Measurements from ENCODE around the gene PLEKHA5.

The PLEKHA5 gene

DNA sequence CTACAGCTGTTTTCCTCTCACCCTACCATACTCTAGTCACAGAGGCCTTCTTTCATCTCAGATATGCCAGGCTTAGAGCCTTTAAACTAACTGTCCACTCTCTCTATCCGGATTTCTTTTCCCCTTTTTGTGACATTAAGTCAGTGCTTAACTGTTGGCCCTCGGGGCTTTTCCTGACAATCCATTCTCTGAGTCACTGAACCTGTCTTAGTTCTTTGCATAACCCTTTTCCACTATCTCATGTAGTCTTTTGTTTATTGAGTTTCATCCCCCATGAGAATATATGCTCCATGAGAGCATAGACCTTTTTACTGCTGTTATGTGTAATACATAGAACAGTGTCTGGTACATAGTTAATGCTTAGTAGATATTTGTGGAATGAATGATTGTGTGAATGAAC lies 68.7 kb downstream of the PLEKHA5 start:
- peak in 1 of 2 experiments; percentile 54 for DNase-seq (ENCODE audit: low read depth in 1 of 2, low spot score in 1 of 2)
- in situ Hi-C loops (cut with HindIII; ENCODE audit: low pct_unique_long_range_greater_than_20kb, low sequenced_read_pairs): no loop called here
- no peak for TF ChIP-seq JUND (IDR thresholded peaks at IDR 0.05; ENCODE audit: low read depth)

DNA sequence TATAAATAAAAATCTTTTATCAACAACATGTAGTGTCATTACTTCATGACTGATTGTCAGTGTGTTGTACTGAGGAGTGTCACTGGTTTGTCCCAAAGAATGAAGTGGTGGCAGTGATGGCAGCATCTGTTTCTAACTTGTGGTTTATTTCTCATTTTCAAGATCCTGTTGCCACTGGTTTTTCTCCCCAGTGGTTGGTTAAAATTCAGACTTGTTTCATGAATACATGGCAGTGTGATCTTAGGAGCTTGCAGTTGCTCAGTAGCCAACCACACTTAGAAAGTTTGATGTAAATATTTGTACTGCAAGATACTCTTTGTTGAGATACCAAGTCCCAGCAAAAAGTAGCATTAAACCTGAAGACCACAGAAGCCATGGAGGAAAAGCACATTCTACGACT lies 69.8 kb downstream of the PLEKHA5 start:
- in situ Hi-C loops (cut with HindIII; ENCODE audit: low pct_unique_long_range_greater_than_20kb, low sequenced_read_pairs): no loop called here
- no peak for DNase-seq (ENCODE audit: low read depth in 1 of 2, low spot score in 1 of 2)
- no peak for TF ChIP-seq JUND (IDR thresholded peaks at IDR 0.05; ENCODE audit: low read depth)

DNA sequence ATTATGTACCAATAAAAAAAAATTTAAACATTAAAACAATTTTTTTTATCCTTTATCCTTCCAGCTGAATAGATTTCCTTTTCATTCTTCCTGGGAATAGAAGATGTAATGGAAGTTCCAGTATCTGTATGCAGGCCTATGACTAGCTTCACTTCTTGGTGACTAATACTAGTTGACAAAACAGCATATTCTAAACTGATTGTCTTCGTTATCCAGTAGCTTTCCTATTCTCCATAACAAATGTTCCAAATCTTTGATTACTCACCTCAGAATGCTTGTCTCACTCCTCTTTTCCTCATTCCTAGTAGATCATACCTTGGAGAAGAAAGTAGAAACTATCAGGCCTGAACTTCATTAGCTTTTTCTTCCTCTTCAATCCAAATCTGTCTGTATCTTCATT lies 70.7 kb downstream of the PLEKHA5 start:
- in situ Hi-C loops (cut with HindIII; ENCODE audit: low pct_unique_long_range_greater_than_20kb, low sequenced_read_pairs): no loop called here
- no peak for TF ChIP-seq JUND (IDR thresholded peaks at IDR 0.05; ENCODE audit: low read depth)
- no peak for DNase-seq (ENCODE audit: low read depth in 1 of 2, low spot score in 1 of 2)

DNA sequence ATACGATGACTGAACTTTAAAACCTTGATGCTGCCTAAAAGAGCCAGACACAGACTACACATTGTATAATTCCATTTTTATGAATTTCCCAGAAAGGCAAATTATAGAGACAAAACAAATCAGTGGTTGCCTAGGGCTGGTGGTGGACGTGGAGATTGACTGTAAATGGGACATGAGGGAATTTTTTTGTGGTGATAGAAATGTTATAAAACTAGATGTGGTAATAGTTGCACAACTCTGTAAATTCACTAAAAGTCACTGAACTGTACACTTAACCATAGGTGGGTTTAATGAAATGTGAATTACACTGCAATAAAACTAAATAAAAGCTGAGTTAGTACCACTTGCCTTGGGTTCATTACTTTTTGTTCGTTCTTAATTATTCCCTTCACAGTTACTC lies 72.1 kb downstream of the PLEKHA5 start:
- TF ChIP-seq JUND (IDR thresholded peaks at IDR 0.05; ENCODE audit: low read depth): no peak
- DNase-seq (ENCODE audit: low read depth in 1 of 2, low spot score in 1 of 2): no peak
- in situ Hi-C loops (cut with HindIII; ENCODE audit: low pct_unique_long_range_greater_than_20kb, low sequenced_read_pairs): no loop called here

DNA sequence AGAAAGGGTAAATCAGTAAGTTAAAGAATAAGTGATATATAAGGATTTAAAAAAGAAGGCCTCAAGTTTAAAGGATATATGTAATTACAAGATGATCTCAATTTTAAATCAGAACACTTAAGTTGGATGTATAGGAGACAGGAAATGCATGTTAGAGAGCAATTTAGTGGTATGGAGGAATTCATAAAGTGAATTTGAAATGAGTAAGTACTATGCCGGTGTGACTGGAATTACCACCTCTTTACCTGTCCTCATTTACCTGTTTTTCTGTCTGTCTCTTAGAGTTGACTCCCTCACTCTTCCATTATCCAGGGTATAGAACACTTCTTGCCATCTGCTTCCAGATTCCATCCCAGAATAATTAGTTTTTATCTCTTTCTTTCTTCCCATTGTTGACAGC lies 73.5 kb downstream of the PLEKHA5 start:
- in situ Hi-C loops (cut with HindIII; ENCODE audit: low pct_unique_long_range_greater_than_20kb, low sequenced_read_pairs): no loop called here
- TF ChIP-seq JUND (IDR thresholded peaks at IDR 0.05; ENCODE audit: low read depth): no peak
- DNase-seq (ENCODE audit: low read depth in 1 of 2, low spot score in 1 of 2): no peak

DNA sequence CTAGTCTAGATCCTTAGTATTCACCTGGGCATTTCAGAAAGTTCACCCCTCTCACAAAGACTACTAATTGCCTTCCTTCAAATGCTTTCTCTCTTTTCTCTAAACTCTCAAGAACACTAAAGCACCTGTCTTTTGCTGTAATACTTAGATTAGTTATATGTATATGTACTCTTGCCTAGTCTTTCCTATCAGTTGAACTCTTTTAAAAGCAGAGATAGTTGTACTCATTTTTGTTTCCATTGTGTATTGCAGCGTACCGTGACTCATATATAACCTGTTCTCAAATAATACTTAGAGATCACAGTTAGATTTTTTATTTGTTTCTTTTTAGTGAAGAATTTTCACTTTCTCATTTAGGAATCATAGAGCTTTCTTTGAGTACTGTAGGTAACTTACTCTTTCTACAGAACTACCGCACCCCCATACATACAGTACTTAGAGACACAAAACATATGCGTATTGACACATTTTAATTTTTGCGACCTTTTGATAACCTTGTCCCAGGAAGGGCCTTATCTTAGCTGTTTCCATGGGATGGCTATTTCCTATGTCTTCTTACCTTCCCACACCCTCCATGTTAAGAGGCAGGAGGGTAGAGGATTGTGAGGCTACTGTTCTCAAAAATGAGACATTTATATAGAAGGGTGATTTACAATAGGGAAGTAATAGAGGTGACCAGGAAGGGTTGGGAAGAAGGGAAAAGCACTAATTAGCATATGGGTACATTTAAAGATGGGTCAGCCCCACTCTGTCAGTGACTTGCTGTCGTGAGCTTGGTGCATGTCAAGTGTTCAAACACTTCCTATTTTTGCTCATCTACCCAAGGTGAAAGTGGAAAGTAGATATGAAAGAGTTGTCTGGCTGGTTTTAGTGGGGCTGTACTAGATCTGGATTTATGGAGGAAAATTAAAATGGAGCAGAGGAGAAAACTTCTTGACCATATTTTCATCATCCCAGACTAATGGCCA lies 74.3 kb downstream of the PLEKHA5 start:
- TF ChIP-seq JUND (IDR thresholded peaks at IDR 0.05; ENCODE audit: low read depth): no peak
- DNase-seq (ENCODE audit: low read depth in 1 of 2, low spot score in 1 of 2): no peak
- in situ Hi-C loops (cut with HindIII; ENCODE audit: low pct_unique_long_range_greater_than_20kb, low sequenced_read_pairs): no loop called here

DNA sequence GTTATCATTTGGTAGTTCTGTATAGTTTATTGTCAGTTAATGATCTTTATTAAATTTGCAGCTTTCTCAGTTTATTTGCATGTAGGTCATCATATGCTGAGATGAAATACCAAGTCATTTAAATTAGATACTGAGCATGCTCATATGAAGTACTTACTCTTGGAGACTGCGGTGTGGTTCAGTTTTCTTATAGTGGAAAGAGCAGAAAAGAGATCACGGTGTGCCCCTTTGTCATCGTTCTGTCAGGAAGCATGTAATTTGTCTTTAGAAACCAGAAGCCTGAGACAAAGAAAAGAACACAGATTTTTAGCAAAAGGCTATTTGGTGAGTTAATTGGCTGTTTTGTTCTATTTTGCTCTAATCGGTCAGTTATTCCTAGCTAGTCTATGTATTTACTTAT lies 75.6 kb downstream of the PLEKHA5 start:
- TF ChIP-seq JUND (IDR thresholded peaks at IDR 0.05; ENCODE audit: low read depth): no peak
- in situ Hi-C loops (cut with HindIII; ENCODE audit: low pct_unique_long_range_greater_than_20kb, low sequenced_read_pairs): no loop called here
- no peak for DNase-seq (ENCODE audit: low read depth in 1 of 2, low spot score in 1 of 2)

DNA sequence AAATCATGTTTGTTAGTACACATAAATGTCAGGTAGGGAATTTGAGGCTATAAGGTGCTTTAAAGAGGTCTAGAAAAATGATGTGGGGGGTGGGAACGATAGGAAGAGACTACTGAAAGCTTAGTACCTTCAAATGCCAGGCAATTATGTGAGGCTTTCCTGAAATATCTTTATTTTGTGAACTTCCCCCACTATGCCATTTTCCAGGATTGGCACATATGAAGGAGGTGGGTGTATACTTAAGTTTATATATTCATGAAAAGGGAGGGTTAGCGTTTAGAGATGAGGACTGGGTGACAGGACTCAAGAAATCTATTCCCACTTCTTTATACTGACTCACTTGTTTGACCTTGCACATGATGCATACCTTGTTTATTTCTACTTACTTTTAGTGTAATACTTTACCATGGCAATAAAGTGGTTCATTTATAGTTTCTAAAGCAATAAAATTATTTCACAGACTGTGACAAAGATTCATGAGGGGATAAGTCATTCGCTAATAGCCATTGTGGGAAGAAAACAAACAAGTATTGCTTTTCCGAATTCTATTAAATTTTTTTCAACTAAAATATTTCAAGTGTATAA lies 77.1 kb downstream of the PLEKHA5 start:
- in situ Hi-C loops (cut with HindIII; ENCODE audit: low pct_unique_long_range_greater_than_20kb, low sequenced_read_pairs): no loop called here
- no peak for DNase-seq (ENCODE audit: low read depth in 1 of 2, low spot score in 1 of 2)
- TF ChIP-seq JUND (IDR thresholded peaks at IDR 0.05; ENCODE audit: low read depth): no peak

DNA sequence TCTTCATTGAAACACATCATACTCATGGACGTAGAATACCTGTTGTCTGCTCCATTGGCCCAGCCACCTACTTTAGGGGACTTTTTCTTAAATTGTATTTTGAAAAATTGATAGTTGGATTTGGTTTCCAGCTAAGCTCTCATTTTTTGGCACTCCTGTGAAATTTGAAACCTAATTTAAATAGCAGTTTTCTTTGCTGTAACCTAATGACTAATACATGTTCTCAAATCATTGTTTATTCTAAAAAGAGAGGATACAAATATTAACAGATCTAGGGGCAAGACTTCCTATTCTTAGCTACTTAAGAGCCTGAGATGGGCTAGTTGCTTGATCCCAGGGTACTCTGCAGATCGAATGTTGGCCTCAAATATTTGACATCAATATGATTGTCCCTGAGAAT lies 78.9 kb downstream of the PLEKHA5 start:
- no peak for DNase-seq (ENCODE audit: low read depth in 1 of 2, low spot score in 1 of 2)
- no peak for TF ChIP-seq JUND (IDR thresholded peaks at IDR 0.05; ENCODE audit: low read depth)
- in situ Hi-C loops (cut with HindIII; ENCODE audit: low pct_unique_long_range_greater_than_20kb, low sequenced_read_pairs): no loop called here

DNA sequence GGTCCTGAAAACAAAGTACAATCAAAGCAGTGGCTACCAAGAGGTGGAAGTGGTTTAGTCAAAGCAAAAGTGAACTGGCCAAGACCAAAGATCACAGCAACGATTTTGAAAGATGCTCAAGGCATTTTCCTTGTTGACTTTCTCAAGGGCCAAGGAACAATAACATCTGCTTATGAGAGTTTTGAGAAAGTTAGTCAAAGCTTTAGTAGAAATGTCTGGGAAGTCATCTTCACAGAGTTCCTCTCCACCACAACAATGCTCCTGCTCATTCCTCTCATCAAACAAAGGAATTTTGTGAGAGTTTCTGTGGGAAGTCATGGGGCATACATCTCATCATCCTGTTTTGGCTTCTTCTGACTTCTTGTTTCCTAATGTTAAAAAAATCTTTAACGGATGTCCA lies 80.1 kb downstream of the PLEKHA5 start:
- in situ Hi-C loops (cut with HindIII; ENCODE audit: low pct_unique_long_range_greater_than_20kb, low sequenced_read_pairs): no loop called here

DNA sequence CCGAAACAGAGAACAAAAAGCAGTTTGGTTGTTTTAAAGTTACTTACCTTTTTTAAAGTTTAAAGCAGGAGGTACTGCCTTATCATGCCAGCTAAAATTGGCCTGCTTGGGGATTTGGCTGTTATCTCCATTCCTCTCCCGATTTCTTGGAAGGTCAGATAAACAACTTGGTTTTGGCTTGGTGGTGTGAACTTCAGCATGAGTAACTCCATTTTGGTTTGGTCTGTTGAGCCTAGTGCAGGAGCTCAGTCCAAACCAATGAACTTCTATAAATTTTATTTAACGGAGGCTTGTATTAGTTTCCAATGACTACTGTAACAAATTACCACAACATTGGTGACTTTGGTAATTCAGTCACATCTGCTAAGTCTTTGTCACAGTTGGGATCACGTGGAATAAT lies 82.3 kb downstream of the PLEKHA5 start:
- no peak for DNase-seq (ENCODE audit: low read depth in 1 of 2, low spot score in 1 of 2)
- TF ChIP-seq JUND (IDR thresholded peaks at IDR 0.05; ENCODE audit: low read depth): no peak
- in situ Hi-C loops (cut with HindIII; ENCODE audit: low pct_unique_long_range_greater_than_20kb, low sequenced_read_pairs): no loop called here

More for the DNA sequence above, 80.1 kb downstream of the PLEKHA5 start:
- no peak for DNase-seq (ENCODE audit: low read depth in 1 of 2, low spot score in 1 of 2)
- no peak for TF ChIP-seq JUND (IDR thresholded peaks at IDR 0.05; ENCODE audit: low read depth)

DNA sequence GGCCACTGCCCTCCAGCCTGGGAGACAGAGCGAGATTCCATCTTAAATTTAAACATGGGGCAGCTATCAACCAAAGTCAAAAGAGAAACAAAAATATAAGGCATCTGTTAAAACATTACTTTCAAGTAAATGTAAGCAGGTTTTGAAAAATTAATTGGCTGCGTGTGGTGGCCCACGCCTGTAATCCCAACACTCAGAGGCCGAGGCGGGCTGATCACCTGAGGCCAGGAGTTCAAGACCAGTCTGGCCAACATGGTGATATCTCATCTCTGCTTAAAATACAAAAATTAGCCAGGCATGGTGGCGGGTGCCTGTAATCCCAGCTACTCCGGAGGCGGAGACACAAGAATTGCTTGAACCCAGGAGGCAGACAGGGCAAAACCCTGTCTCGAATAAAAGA lies 82.7 kb downstream of the PLEKHA5 start:
- in situ Hi-C loops (cut with HindIII; ENCODE audit: low pct_unique_long_range_greater_than_20kb, low sequenced_read_pairs): no loop called here

DNA sequence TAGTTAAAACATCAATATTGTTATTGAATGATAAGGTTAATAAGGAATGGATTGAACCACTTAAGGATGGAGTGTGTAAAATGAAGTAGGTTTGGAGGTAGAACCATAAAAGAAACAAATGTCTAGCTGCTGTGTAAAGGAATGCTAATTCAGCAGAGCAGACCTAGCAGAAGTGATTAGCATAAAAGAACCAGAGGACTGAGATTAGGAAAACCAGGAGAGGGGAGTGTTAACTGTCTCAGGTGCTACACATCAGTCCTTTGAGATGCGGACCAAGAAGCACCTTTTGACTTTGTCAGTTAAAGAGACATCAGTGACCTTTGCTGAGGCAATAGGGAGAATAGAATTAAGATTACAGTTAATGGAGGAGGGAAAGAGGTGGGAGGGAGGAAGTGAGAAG lies 84.5 kb downstream of the PLEKHA5 start:
- no peak for DNase-seq (ENCODE audit: low read depth in 1 of 2, low spot score in 1 of 2)
- in situ Hi-C loops (cut with HindIII; ENCODE audit: low pct_unique_long_range_greater_than_20kb, low sequenced_read_pairs): no loop called here
- TF ChIP-seq JUND (IDR thresholded peaks at IDR 0.05; ENCODE audit: low read depth): no peak

More for the DNA sequence above, 82.7 kb downstream of the PLEKHA5 start:
- no peak for TF ChIP-seq JUND (IDR thresholded peaks at IDR 0.05; ENCODE audit: low read depth)
- no peak for DNase-seq (ENCODE audit: low read depth in 1 of 2, low spot score in 1 of 2)

Measured in T47D (cell line).